NCI-H2196 treated with DMSO at 0.1 percent for 48 hours (cell line): ENCODE results near the gene NUDT8.
"Not testable (repeated sequence)": the region's sequence is repeated elsewhere in the genome, so short reads cannot be mapped to it uniquely, and the experiment has no call there.

Experiments used
- DNase-seq: peaks from one replicate; lab custom pipeline; 2025; ENCODE audit not compliant: unreplicated experiment; lab: John Stamatoyannopoulos, UW

Gene NUDT8

DNA sequence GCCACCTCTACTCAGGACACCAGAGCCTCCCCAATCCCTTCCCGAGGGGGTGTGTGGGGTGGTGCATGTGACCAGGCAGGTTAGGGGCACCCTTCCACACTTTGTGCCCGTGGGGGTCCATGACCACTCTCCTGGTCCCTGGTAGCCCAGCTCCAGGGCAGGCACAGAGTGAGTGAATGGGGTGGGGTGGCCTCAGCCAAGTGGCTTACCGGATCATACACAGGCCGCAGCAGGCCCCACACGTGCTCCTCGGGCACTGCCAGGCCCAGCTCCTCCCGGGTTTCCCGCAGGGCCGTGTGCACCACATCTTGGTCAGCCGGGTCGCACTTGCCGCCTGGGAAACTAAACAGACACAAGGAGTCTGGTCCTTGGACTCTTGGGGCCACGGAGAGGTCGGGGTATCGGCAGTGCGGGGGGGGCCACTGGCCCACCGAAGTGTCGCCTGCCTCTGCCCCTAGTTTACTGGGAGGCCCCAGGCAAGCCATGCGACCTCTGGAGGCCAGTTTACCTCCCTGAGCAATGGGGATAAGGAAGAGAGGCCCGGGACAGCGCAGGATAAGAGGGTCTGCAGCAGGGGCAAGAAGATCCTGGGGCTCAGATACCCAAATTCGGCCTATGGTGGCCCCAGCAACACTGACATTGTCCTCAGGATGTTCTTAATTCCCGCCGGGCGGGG, 889 bp downstream of the NUDT8 start:
- no peak for DNase-seq

- DNase-seq = no peak
These were observed 1.7 kb downstream of the NUDT8 start for GRCh38 chr11:67627812-67628624.

DNA sequence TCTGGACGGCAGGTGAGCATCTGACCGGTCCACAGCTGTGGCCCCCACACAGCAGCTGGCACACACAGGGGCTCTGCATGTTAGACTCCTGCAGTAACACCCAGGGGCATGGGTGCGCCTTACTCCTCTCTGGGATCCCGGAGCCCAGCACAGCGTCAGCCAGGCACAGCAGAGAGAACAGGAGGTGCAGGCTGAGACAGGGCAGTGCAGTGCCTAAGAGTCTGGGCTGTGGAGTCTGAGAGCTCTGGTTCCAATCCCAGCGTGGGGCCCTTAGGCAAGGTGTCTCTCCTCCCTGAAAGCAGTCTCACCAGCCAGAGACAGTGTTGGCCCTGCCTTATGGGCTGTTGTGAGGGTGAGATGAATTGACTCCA, 2.3 kb downstream of the NUDT8 start:
- DNase-seq = no peak

DNA sequence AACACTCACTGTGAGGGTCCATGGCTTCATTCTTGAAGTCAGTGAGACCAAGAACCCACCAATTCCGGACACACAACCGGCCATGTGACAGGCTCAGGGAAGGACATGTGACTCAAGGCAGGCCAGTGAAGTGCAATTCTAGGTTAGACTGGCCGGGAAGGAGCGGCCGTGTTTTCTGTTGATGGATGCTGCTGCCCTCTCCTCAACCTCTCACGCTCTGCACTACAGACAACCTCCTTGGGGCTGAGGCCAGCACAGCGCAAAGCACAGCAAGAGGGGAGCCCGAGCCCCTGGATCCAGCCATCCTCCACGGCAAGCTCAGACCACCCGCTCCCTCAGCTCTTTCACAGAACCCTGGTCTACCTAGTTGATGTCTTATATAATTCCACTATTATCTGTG, 2.8 kb downstream of the NUDT8 start:
- no peak for DNase-seq

DNA sequence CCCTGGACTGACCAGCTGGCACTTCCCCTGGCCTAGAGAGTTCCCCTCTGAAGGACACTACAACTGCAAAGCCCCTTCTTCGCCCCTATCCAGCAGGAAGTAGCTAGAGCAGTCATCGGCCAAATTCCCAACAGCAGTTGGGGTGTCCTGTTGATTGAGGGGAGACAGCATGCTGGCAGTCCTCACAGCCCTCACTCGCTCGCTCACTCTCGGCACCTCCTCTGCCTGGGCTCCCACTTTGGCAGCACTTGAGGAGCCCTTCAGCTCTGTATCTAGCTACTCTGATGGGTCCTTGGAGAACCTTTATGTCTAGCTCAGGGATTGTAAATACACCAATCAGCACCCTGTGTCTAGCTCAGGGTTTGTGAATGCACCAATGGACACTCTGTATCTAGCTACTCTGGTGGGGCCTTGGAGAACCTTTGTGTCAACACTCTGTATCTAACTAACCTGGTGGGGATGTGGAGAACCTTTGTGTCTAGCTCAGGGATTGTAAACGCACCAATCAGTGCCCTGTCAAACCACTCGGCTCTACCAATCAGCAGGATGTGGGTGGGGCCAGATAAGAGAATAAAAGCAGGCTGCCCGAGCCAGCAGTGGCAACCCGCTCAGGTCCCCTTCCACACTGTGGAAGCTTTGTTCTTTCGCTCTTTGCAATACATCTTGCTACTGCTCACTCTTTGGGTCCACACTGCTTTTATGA, 3.5 kb downstream of the NUDT8 start:
- not testable (repeated sequence) for DNase-seq

DNA sequence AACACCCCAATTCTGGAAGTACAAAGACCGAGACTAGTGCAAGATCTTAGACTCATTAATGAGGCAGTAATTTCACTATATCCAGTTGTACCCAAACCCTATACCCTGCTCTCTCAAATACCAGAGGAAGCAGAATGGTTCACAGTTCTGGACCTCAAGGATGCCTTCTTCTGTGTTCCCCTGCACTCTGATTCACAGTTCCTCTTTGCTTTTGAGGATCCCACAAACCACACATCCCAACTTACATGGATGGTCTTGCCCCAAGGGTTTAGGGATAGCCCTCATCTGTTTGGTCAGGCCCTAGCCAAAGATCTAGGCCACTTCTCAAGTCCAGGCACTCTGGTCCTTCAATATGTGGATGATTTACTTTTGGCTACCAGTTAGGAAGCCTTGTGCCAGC, 5.9 kb downstream of the NUDT8 start:
- not testable (repeated sequence) for DNase-seq

DNA sequence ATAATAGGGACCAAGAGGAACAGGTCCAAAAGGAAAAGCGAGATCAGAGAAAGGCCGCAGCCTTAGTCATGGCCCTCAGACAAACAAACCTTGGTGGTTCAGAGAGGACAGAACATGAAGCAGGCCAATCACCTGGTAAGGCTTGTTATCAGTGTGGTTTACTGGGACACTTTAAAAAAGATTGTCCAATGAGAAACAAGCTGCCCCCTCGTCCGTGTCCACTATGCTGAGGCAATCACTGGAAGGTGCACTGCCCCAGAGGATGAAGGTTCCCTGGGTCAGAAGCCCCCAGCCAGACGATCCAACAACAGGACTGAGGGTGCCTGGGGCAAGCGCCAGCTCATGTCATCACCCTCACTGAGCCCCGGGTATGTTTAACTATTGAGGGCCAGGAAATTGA, 6.8 kb downstream of the NUDT8 start:
- not testable (repeated sequence) for DNase-seq

- not testable (repeated sequence) for DNase-seq
These were observed 7.8 kb downstream of the NUDT8 start for GRCh38 chr11:67621928-67622327.

GRCh38 chr11:67620621-67621020, 9.1 kb downstream of the NUDT8 start:
- not testable (repeated sequence) for DNase-seq

DNA sequence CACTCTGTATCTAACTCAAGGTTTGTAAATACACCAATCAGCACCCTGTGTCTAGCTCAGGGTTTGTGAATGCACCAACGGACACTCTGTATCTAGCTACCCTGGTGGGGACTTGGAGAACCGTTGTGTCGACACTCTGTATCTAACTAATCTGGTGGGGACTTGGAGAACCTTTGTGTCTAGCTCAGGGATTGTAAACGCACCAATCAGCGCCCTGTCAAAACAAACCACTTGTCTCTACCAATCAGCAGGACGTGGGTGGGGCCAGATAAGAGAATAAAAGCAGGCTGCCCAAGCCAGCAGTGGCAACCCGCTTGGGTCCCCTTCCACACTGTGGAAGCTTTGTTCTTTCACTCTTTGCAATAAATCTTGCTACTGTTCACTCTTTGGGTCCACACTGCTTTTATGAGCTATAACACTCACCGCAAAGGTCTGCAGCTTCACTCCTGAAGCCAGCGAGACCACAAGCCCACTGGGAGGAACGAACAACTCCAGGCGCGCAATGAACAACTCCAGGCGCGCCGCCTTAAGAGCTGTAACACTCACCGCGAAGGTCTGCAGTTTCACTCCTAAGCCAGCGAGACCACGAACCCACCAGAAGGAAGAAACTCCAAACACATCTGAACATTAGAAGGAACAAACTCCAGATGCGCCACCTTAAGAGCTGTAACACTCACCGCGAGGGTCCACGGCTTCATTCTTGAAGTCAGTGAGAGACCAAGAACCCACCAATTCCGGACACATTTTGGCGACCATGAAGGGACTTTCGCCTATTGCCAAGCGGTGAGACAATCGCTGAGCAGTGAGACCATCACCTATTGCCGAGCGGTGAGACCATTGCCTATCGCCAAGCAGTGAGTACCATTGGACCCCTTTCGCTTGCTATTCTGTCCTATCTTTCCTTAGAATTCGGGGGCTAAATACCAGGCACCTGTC, 9.8 kb downstream of the NUDT8 start:
- not testable (repeated sequence) for DNase-seq

GRCh38 chr11:67618901-67619659, 10.7 kb downstream of the NUDT8 start:
- not testable (repeated sequence) for DNase-seq

- no peak for DNase-seq
These were observed 12.3 kb downstream of the NUDT8 start for GRCh38 chr11:67617243-67617953.

- DNase-seq = no peak
These were observed 13.1 kb downstream of the NUDT8 start for GRCh38 chr11:67616431-67617242.

GRCh38 chr11:67615728-67616430, 13.9 kb downstream of the NUDT8 start:
- DNase-seq = no peak

GRCh38 chr11:67614730-67615714, 14.7 kb downstream of the NUDT8 start:
- no peak for DNase-seq

GRCh38 chr11:67613960-67614715, 15.6 kb downstream of the NUDT8 start:
- DNase-seq = no peak
